Lung microvascular endothelial cell (primary cell): Measurements from ENCODE around the gene NDUFA13. TPM values are rescaled to one million over a fixed set of nuclear protein-coding genes. Genes with fewer than 3 reads are reported as not detected.
A peak's percentile ranks its signal among the peaks of the same experiment; 100 is the strongest.

ENCODE experiments used
- DNase-seq, 2 donors: peaks; one replicate each; pipeline versions ENCODE4 v3.0.0 to v3.0.0-alpha.2; 2010; ENCODE audit warnings: low read depth in 2 of 2
- total RNA-seq: library from RNA; depleted of rRNA; stranded (reverse); fragments of >200 nt; gene quantifications from 2 replicates; pipeline ENCODE4 v1.2.1, GENCODE V29; 2014

Gene NDUFA13
- total RNA-seq, 1 donor from 2014 or later, result 292 TPM

GRCh38 chr19:19532806-19533701, 17.0 kb downstream of the NDUFA13 start:
- no peak for DNase-seq

DNA sequence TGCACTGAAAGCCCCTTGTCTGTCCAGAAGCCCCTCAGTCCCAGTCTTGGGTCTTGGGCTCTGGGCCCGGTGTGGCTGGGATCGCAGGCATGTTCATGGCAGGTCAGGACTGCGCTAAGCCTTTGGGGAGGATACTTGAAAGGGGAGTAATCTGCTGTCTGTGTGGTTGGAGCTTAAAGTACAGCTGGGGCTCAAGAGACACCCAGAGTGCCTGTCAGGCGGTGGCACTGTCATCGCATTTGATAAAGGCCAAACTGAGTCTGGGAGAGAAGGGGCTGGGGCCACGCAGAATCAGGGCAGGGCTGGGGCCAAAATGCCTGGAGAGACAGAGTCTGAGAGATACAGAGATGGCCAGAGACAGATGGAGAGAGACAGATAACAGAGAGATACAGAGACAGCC, 17.8 kb downstream of the NDUFA13 start:
- DNase-seq, result no peak

- DNase-seq, result no peak
These were observed 18.7 kb downstream of the NDUFA13 start for GRCh38 chr19:19534556-19535265.

GRCh38 chr19:19535311-19536191, 19.5 kb downstream of the NDUFA13 start:
- DNase-seq, result no peak

GRCh38 chr19:19537075-19538048, 21.3 kb downstream of the NDUFA13 start:
- DNase-seq, result peak in 1 of 2 donors; percentile 36

DNA sequence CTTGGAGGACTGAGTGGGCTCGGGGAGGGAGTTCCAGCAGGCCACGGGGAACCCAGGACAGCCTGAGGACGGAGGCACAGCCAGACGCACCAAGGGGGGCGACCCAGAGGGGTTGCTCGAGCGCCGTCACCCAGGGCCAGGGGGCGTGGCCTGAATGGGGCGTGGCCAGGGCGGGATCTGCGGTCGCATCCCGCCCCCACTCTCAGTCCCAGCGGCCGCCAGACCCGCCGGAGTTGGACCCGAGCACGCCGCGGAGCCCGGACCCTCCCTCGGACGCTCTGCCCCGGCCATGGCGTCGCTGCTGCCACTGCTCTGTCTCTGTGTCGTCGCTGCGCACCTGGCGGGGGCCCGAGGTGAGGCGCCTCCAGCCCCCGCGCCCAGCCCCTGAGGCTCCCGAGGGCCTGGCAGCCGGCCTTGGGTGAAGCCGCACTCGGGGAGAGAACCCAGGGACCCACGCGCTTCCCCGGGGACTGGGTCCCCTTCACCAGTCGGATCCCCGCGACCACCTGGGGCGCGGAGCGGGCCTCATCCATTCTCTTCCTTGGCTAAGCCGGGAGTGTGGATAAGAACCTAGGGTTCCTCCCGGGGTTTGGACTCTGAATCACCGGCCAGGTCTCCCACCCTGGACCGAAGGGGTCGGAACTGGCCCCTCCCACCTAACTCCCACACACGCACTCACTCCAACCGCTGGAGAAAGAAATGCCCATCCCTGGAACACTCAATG, 22.2 kb downstream of the NDUFA13 start, which contains the start of gene CILP2:
Gene CILP2, plus strand, starts transcription at position 205 of the 724 bp plus-strand sequence. Its CDS starts 85 bp downstream, at position 290.
- DNase-seq, result no peak

GRCh38 chr19:19538785-19539166, 22.8 kb downstream of the NDUFA13 start:
- no peak for DNase-seq

DNA sequence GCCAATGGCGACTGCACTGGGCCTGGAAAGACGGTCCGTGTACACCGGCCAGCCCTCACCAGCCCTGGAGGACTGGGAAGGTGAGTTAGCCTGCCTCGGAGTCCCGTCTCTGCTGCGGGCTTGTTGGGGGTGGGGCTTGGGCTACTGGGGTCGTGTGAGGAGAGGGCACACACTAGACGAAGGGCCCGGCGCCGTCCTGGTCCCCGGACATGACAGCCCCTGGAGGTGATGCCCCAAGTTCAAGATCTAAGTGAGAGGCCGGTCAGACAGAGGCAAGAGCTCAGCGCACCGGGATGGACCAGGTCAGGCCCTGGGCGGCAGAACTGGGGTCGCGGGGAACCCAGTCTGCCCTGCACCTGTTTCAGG, 23.7 kb downstream of the NDUFA13 start:
- DNase-seq, result no peak

- peak; percentile 29 to 37 for DNase-seq
These were observed 24.2 kb downstream of the NDUFA13 start for GRCh38 chr19:19540064-19540714.

DNA sequence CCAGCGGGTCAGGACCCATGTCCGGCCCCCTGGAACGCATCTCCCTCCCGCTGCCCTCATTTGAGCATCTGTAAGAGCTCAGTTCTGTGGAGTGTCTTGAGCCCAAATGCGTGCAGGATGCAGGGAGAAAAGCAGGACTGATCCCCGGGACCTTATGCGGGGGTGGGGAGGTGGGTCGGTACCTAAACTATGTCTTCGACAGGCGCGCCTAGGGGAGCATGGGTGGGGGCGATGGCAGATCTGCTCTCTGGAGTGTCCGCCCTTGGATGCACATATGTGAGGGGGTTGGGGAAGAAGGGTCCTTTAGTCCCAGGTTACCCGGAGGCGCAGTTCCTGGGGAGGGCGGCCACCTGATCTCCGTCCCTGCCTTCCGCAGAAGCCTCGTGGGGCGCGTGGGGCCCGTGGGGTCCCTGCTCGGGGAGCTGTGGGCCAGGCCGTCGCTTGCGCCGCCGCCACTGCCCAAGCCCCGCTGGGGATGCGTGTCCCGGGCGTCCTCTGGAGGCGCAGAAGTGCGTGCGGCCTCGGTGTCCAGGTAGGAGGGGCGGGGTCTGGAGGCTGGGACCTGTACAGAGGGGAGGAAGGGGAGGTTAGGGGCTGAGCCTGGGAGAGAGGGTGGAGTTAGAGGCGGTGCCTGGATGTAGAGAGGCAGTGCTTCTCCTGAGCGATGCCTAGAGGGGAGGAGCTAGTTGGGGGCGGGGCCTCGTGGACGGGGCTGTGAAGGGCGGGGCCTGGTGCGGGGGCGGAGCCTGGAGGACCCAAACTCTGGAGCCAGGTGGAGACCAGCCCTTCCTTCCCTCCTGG, 24.9 kb downstream of the NDUFA13 start:
- DNase-seq, result peak; percentile 20 to 38

DNA sequence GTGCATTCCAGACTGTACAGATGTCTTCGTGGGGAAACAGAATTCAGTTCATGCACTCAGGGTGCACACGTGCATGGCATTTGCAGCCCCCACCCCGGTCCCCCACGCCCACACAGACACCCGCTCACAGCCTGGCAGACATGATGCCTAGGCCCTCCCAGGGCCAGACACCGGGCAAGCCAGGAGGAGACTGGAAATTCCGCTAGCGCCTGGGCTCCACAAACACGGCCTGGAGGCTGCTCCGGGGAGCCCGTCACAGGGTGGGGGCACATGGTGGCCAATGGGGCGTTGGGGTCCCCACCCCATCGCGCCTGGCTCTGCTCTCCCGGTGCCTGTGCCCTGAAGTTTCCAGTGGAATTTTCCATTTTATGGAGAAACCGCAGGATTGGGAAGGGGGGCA, 25.6 kb downstream of the NDUFA13 start:
- DNase-seq, result no peak

DNA sequence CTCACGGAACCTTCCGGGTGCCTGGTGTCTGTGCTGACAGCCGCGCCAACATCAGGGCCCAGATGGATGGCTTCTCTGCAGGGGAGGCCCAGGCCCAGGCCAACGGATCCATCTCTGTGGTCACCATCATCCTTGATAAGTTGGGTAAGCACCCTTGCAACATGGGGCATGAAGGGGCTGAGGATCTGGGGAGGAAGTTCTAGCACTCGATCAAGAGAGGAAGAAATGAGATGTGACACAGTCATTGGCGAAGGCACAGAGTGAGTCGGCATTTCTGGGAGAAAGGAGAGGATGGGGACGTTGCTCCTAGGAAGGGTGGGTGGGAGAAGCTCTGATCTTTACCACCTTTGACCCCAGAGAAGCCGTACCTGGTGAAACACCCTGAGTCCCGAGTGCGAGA, 26.5 kb downstream of the NDUFA13 start:
- DNase-seq, result no peak

GRCh38 chr19:19543101-19543500, 27.1 kb downstream of the NDUFA13 start:
- DNase-seq, result no peak

- DNase-seq, result no peak
These were observed 27.6 kb downstream of the NDUFA13 start for GRCh38 chr19:19543640-19544039.

GRCh38 chr19:19544257-19544953, 28.4 kb downstream of the NDUFA13 start:
- no peak for DNase-seq

DNA sequence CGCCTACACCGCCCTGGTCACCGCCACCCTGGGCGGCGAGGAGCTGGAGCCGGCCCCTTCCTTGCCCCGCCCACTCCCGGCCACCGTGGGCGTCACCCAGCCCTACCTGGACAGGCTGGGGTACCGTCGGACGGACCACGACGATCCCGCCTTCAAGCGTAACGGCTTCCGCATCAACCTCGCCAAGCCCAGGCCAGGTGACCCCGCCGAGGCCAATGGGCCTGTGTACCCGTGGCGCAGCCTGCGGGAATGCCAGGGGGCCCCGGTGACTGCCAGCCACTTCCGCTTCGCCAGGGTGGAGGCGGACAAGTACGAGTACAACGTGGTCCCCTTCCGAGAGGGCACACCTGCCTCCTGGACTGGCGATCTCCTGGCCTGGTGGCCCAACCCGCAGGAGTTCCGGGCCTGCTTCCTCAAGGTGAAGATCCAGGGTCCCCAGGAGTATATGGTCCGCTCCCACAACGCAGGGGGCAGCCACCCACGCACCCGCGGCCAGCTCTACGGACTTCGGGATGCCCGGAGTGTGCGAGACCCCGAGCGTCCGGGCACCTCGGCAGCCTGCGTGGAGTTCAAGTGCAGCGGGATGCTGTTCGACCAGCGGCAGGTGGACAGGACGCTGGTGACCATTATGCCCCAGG, 29.0 kb downstream of the NDUFA13 start:
- DNase-seq, result no peak

DNA sequence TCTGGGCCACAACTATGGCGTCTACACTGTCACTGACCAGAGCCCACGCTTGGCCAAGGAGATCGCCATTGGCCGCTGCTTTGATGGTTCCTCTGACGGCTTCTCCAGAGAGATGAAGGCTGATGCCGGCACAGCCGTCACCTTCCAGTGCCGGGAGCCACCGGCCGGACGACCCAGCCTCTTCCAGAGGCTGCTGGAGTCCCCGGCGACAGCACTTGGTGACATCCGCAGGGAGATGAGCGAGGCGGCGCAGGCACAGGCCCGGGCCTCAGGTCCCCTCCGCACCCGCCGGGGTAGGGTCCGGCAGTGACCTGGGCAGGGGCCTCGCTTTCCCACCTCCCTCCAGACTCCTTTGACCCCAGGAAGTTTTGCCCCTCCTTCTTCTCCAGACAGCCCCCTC, 29.7 kb downstream of the NDUFA13 start:
- no peak for DNase-seq
